Fibroblast of lung (primary cell): Measurements from ENCODE around the gene DLG3.

ENCODE experiments used
- CTCF ChIP-seq, 2 donors: IDR thresholded peaks in 1 of 2; conservative IDR thresholded peaks in 1 of 2; 1 replicate in 1 of 2; 2 replicates in 1 of 2; pipeline ENCODE4 v1.5.1; 2011 to 2012; ENCODE audit warnings: low read length in 2 of 2, control low read depth in 1 of 2, inconsistent platforms in 1 of 2, low read depth in 1 of 2, mild to moderate bottlenecking in 1 of 2
- EZH2 ChIP-seq: IDR thresholded peaks from 2 replicates; pipeline ENCODE4 v1.5.1; 2012; ENCODE audit warnings: low read length, control low read depth, mild to moderate bottlenecking; ENCODE audit errors: missing control alignments

GRCh38 chrX:70554948-70555347 lies 110.3 kb downstream of the DLG3 start:
- TF ChIP-seq CTCF (conservative IDR thresholded peaks at IDR 0.05 in 1 of 2, IDR thresholded peaks at IDR 0.05 in 1 of 2; ENCODE audit: low read depth in 1 of 2, low read length in 2 of 2) (no peak), EZH2 (no peak)
